GM12891 (cell line): ENCODE results near the gene MS4A7.

Experiments
- POLR2A ChIP-seq: IDR thresholded peaks from 2 replicates; pipeline ENCODE4 v1.6.1; 2011; ENCODE audit warnings: low read depth, low read length, control low read depth
- POLR2AphosphoS5 ChIP-seq: IDR thresholded peaks from 2 replicates; pipeline ENCODE4 v1.6.1; 2011; ENCODE audit warnings: low read depth, low read length, control low read depth
- SPI1 ChIP-seq: IDR thresholded peaks from 2 replicates; pipeline ENCODE4 v1.6.1; 2011; ENCODE audit warnings: low read depth, low read length, control low read depth
- TAF1 ChIP-seq: IDR thresholded peaks from 2 replicates; pipeline ENCODE4 v1.6.1; 2011; ENCODE audit warnings: low read depth, low read length, control low read depth

GRCh38 chr11:60345489-60345888 lies 32.8 kb upstream of the MS4A7 start:
- TF ChIP-seq POLR2A, result no peak
- no peak for TF ChIP-seq TAF1
- TF ChIP-seq SPI1, result no peak
- TF ChIP-seq POLR2AphosphoS5, result no peak
